BLaER1 (cell line): Measurements from ENCODE around the gene RAI14.

Experiments
- H3K27ac ChIP-seq: shearing (Covaris generic); formaldehyde crosslinking; 2 replicates; pipeline ENCODE4 v1.8.1; 2022
- H3K27me3 ChIP-seq: shearing (Covaris generic); formaldehyde crosslinking; 2 replicates; pipeline ENCODE4 v1.8.1; 2022
- H3K36me3 ChIP-seq: shearing (Covaris generic); formaldehyde crosslinking; 2 replicates; pipeline ENCODE4 v1.8.1; 2022
- H3K4me1 ChIP-seq: shearing (Covaris generic); formaldehyde crosslinking; 2 replicates; pipeline ENCODE4 v1.8.1; 2022
- H3K4me2 ChIP-seq: shearing (Covaris generic); formaldehyde crosslinking; 2 replicates; pipeline ENCODE4 v1.8.1; 2022
- H3K4me3 ChIP-seq: shearing (Covaris generic); formaldehyde crosslinking; 2 replicates; pipeline ENCODE4 v1.8.1; 2022
- H3K9ac ChIP-seq: shearing (Covaris generic); formaldehyde crosslinking; 2 replicates; pipeline ENCODE4 v1.8.1; 2022
- H3K9me3 ChIP-seq: shearing (Covaris generic); formaldehyde crosslinking; 2 replicates; pipeline ENCODE4 v1.8.1; 2022
- H4K20me1 ChIP-seq: shearing (Covaris generic); formaldehyde crosslinking; 2 replicates; pipeline ENCODE4 v1.8.1; 2022
- Cebpa-rat ChIP-seq: shearing (Covaris generic); IDR thresholded peaks from 2 replicates; pipeline ENCODE4 v1.8.1; 2022

RAI14 gene

DNA sequence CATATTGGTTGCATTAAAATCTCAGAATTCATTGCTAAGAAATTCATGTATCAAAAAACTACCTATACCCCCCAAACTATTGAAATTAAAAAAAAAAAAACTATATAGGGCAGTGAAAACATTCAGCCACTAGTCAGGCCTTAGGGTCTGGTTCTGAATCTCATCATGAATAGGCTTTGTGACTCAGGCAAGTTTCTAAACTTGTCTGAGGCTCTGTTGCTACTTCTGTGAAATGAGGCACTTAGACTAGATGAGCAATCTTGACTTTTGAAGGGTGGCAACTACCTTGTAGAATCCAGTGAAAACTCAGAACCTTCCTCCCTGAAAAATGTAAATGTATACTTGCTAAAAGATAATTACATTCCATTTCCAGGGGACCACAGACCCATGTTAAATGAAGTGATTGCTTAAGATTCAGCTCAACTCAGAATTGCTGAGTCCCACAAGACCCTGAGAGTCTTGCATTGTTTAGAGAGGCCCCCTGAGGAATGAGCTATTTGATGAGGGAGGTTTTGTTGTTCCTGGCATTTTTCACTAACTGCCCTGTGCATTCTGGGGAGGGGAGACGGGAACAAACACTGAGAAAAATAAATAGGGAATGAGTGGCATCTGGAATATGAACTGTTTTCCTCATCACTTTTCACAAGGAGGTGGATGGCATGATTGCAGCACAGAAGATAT is 29.5 kb downstream of the RAI14 start:
- Histone ChIP-seq H3K27ac (no peak overlapping the region), H3K9me3 (peaks cover 7% of the 10 kb centered on the region), H3K4me3 (no peak overlapping the region), H4K20me1 (no peaks in the 10 kb centered on the region), H3K9ac (no peak overlapping the region), H3K36me3 (peaks cover 32% of the 10 kb centered on the region), H3K4me1 (no peaks in the 10 kb centered on the region), H3K4me2 (no peak overlapping the region), H3K27me3 (no peaks in the 10 kb centered on the region)
- no peak for TF ChIP-seq Cebpa-rat

DNA sequence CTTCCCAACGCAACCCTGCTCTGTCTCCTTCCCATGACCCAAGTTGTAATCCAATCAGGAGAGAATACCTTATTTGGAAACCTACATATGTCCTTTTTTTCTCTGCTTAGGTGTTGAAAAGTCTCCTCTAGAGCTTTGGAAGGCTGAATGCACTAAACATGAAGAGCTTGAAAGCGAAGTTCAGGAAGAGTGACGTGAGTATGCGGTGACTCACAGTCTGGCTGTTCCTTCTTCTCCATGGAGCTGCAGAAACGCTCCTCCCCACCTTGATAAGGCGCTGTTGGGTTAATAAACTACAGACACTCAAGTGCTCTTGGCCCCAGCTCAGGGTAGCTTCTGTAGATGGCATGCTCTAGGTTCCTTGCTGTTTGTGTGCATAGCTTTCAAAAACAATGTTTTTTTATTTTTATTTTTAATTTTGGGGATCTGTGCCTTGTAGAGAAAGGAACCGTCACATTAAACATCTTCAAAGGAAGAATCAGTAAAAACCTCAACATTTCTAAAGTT is 30.7 kb downstream of the RAI14 start:
- H3K27me3 ChIP-seq: no peaks in the 10 kb centered on the region
- H3K4me1 ChIP-seq: no peaks in the 10 kb centered on the region
- H3K36me3 ChIP-seq: peaks cover 32% of the 10 kb centered on the region
- H3K9me3 ChIP-seq: peaks cover 7% of the 10 kb centered on the region
- H3K4me3 ChIP-seq: no peak overlapping the region
- no peak overlapping the region for H3K9ac ChIP-seq
- no peak overlapping the region for H3K4me2 ChIP-seq
- TF ChIP-seq Cebpa-rat: no peak
- no peaks in the 10 kb centered on the region for H4K20me1 ChIP-seq
- H3K27ac ChIP-seq: no peak overlapping the region

DNA sequence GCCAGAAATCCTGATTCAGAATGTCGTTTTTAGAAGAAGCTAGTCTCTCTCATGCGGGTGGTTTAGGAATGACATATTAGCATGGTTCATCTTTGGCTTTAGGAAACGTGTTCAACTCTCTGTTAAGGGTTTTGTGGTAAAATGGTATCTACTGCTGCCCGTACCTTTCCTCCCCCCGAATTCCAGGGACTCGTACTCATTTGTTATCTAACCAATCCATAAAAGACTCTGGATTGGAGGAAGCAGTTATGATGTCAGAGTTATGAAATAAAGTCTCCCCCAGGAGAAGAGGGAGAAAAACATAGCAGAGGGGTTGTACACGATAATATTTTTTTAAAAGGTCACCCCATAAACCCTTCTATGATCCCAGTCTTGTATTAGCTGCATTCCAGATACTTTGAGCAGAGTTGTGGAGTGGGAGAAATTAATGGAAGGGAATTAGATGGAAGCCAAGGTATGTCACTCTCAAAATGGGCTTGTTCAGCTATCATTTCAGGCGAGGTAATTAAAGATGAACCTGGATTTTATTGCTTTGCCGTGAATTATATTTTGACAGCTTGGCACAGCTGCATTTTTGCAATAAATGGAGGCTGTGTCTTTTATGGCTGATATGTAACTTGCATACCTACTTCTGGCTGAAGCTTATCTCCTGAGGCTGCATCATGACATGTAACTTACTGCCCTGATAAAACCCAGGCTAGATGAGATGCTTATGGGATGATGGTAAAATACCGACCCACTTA is 31.3 kb downstream of the RAI14 start:
- Histone ChIP-seq H3K4me3 (no peak overlapping the region), H3K4me2 (no peak overlapping the region), H3K27me3 (no peaks in the 10 kb centered on the region), H4K20me1 (no peaks in the 10 kb centered on the region), H3K4me1 (no peaks in the 10 kb centered on the region), H3K9ac (no peak overlapping the region), H3K27ac (no peak overlapping the region), H3K36me3 (peaks cover 32% of the 10 kb centered on the region), H3K9me3 (peaks cover 7% of the 10 kb centered on the region)
- TF ChIP-seq Cebpa-rat: no peak

DNA sequence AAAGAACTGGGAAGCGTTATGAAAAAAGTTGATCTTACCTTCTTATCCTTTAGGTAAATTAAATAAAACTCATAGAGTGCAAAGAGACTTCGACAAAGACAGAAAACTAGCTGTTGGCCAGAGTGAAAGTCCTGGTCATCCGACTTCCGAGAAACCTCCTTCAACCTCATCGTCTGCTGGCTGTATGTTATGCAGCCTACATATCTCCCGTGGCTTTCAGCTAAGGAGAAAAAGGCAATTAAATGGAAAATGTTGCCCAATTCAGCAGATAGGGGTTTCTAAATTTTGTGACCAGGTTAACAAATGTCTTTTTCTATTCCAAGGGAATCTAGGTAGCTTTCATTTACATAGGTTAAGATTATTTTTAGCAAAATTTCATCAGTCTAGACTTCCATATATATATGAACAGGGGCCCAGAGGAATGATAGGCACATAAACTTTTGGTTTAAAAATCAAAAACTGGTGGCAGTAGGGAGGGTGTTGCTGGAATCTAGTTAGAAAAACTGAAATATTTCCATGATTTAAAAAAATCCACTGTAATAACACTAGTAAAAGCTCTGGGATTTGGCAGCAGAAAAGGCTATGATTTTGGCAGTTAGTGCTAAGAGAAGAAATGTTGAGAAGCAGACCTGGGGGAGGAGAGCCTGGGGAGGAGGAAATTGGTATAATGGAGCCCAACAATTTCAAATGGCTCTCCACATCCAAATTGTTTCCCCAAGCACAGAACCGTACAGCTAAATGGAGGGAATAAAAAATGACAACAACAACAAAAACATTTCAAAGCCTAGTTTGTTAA is 32.1 kb downstream of the RAI14 start:
- Histone ChIP-seq H4K20me1 (no peaks in the 10 kb centered on the region), H3K9ac (no peak overlapping the region), H3K36me3 (peaks cover 32% of the 10 kb centered on the region), H3K4me2 (no peak overlapping the region), H3K4me1 (no peaks in the 10 kb centered on the region), H3K27ac (no peak overlapping the region), H3K9me3 (peaks cover 7% of the 10 kb centered on the region), H3K27me3 (no peaks in the 10 kb centered on the region), H3K4me3 (no peak overlapping the region)
- no peak for TF ChIP-seq Cebpa-rat

DNA sequence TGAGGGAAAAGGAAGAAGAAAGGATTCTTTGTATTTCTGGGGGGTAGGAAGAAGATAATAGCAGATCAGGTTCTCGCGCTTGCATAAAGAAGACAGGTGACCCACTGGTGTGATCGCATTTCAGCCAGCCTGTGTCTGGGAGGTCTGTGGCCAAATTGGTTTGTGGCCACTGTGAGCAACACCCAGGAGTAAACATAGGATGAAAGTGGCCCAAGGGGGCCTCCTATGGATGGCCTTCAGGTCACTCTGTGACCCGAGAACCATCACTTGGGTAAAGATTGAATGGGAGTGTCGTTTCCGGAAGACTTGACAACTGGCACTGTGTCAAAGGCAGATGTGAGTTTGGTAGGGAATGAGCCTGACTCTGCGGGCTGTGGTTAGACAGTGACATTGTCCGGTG is 34.2 kb downstream of the RAI14 start:
- H3K9ac ChIP-seq: no peak overlapping the region
- no peak overlapping the region for H3K27ac ChIP-seq
- peaks cover 4% of the 10 kb centered on the region for H3K4me1 ChIP-seq

DNA sequence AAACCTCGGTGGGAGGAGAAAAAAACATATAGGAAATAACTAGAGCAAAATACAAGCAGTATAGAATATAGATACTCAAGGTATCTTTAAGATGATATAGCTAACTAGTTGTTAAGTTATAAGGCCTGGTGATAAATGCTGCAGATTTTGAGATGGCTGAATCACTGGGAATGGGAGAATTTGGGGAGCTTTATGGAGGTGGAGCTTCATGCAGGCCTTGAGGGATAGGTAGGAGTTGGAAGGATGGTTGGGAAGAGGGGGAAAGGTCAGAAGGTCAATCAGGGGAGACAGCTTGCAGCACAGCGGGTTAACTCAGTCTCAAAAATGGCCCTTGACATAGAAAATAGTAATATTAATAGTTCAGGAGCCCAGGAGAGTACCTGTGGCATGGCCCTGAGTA is 34.8 kb downstream of the RAI14 start:
- H3K9me3 ChIP-seq: no peaks in the 10 kb centered on the region
- H3K9ac ChIP-seq: no peak overlapping the region
- no peak overlapping the region for H3K4me2 ChIP-seq
- no peaks in the 10 kb centered on the region for H4K20me1 ChIP-seq
- no peak for TF ChIP-seq Cebpa-rat
- no peak overlapping the region for H3K27ac ChIP-seq
- peaks cover 25% of the 10 kb centered on the region for H3K36me3 ChIP-seq
- H3K27me3 ChIP-seq: no peaks in the 10 kb centered on the region
- peaks cover 10% of the 10 kb centered on the region for H3K4me1 ChIP-seq
- no peak overlapping the region for H3K4me3 ChIP-seq

More for the DNA sequence above, 34.2 kb downstream of the RAI14 start:
- no peaks in the 10 kb centered on the region for H4K20me1 ChIP-seq
- H3K4me3 ChIP-seq: no peak overlapping the region
- no peak for TF ChIP-seq Cebpa-rat
- no peak overlapping the region for H3K4me2 ChIP-seq
- H3K9me3 ChIP-seq: no peaks in the 10 kb centered on the region
- H3K36me3 ChIP-seq: peaks cover 25% of the 10 kb centered on the region
- H3K27me3 ChIP-seq: no peaks in the 10 kb centered on the region

DNA sequence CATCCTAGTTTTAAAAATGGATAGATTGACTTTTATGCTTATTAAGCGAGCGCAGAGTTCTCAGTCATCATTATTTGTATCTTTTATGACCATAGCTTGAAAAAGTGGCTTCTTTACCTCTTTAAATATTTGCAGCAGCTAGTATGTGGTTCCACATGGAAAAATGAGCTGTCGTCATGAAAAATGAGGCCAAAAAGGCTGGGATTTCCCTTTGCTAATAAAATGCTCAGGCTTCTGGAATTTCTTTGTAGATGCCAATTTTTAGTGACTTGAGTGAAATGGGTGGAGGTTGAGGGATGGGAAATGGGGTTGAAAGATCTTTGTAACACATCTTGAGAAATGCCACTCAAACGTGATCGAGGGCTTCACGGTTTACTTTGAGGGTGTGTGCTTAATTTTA is 35.2 kb downstream of the RAI14 start:
- no peaks in the 10 kb centered on the region for H3K27me3 ChIP-seq
- H3K9ac ChIP-seq: no peak overlapping the region
- H3K27ac ChIP-seq: no peak overlapping the region
- H3K4me3 ChIP-seq: no peak overlapping the region
- H3K36me3 ChIP-seq: peaks cover 25% of the 10 kb centered on the region
- H4K20me1 ChIP-seq: no peaks in the 10 kb centered on the region
- H3K4me2 ChIP-seq: no peak overlapping the region
- H3K9me3 ChIP-seq: no peaks in the 10 kb centered on the region
- TF ChIP-seq Cebpa-rat: no peak
- H3K4me1 ChIP-seq: peaks cover 15% of the 10 kb centered on the region

DNA sequence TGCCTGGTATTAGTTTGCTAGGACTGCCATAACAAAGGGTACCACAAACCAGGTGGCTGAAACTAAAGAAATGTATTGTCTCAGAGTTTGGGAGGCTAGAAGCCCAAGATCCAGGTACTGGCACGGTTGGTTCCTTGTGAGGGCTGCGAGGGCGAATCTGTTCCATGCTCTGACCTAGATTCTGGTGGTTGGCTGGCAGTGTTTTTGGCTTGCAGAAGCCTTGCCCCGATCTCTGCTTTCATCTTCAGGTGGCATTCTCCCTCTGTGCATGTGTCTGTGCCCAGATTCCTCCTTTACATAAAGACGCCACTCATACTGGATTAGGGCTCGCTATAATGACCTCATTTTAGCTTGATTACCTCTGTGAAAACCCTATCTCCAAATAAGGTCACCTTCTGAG is 36.7 kb downstream of the RAI14 start:
- no peaks in the 10 kb centered on the region for H3K9me3 ChIP-seq
- no peaks in the 10 kb centered on the region for H3K27me3 ChIP-seq
- H3K9ac ChIP-seq: no peak overlapping the region
- peaks cover 15% of the 10 kb centered on the region for H3K36me3 ChIP-seq
- no peak overlapping the region for H3K4me3 ChIP-seq
- H4K20me1 ChIP-seq: no peaks in the 10 kb centered on the region
- no peak for TF ChIP-seq Cebpa-rat
- peaks cover 17% of the 10 kb centered on the region for H3K4me1 ChIP-seq
- H3K4me2 ChIP-seq: no peak overlapping the region
- no peak overlapping the region for H3K27ac ChIP-seq

DNA sequence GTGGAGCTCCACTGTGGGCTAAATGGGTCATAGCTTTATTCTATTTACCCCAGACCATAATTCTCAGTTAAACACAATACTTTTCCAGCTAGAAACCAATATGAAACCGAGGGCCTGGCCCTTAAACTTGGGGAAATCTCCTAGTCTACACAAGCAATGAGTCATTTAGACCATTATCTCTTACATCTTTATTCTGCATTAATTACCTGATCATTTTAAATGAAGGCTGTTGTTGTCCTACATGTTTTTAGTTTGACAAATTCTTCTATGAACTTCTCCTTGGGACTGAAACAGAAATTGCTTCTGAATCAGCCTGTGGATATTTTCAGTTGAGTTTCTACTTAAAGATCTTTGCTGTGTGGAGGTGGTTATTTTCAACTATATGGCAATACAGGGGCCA is 37.9 kb downstream of the RAI14 start:
- H3K27ac ChIP-seq: no peak overlapping the region
- H3K36me3 ChIP-seq: peaks cover 12% of the 10 kb centered on the region
- H3K4me3 ChIP-seq: no peak overlapping the region
- peaks cover 17% of the 10 kb centered on the region for H3K4me1 ChIP-seq
- no peaks in the 10 kb centered on the region for H3K27me3 ChIP-seq
- no peak for TF ChIP-seq Cebpa-rat
- H3K4me2 ChIP-seq: no peak overlapping the region; the same call in 1 of the 2 replicates
- H3K9ac ChIP-seq: no peak overlapping the region
- H4K20me1 ChIP-seq: no peaks in the 10 kb centered on the region
- no peaks in the 10 kb centered on the region for H3K9me3 ChIP-seq

DNA sequence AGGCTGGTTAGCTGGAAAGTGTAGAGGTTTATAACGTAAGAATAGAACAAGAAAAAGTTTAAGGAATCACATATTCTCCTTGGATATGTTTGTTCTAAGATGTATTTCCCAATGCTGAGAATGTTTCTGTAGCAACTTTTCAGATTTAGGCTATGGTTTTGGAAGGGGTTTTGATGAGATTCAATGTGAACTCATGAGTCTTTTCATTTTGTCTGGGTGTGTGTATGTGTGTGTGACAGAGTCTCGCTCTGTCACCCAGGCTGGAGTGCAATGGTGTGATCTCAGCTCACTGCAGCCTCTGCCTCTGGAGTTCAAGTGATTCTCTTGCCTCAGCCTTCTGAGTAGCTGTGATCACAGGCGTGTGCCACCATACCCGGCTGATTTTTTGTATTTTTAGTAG is 38.6 kb downstream of the RAI14 start:
- H3K4me3 ChIP-seq: no peak overlapping the region
- H3K36me3 ChIP-seq: peaks cover 9% of the 10 kb centered on the region; the same call in 1 of the 2 replicates
- peak overlapping the region; percentile 52; the same call in 1 of the 2 replicates for H3K4me2 ChIP-seq
- H3K9me3 ChIP-seq: no peaks in the 10 kb centered on the region
- H4K20me1 ChIP-seq: no peaks in the 10 kb centered on the region
- peaks cover 17% of the 10 kb centered on the region for H3K4me1 ChIP-seq
- no peak overlapping the region for H3K9ac ChIP-seq
- TF ChIP-seq Cebpa-rat: no peak
- no peaks in the 10 kb centered on the region for H3K27me3 ChIP-seq
- H3K27ac ChIP-seq: peak overlapping the region; percentile 24; the same call in 1 of the 2 replicates
